Esophagus muscularis mucosa (tissue), 4 donors: Measurements from ENCODE around the gene KRTAP10-3. TPM values are rescaled to one million over a fixed set of nuclear protein-coding genes. Genes with fewer than 3 reads are reported as not detected.
A peak's percentile ranks its signal among the peaks of the same experiment; 100 is the strongest.

Experiments
- DNase-seq: peaks from one replicate; pipeline ENCODE4 v3.0.0-alpha.2; 2017; ENCODE audit errors: extremely low spot score
- H3K27ac ChIP-seq, 4 donors: fragments of 200-600 bp; sonication (generic); replicated peaks in 1 of 4; 1 replicate in 3 of 4; 2 replicates in 1 of 4; pipeline ENCODE4 v1.5.1; 2016 to 2019; ENCODE audit warnings: mild to moderate bottlenecking in 1 of 4
- H3K27me3 ChIP-seq, 4 donors: fragments of 200-600 bp; sonication (generic); one replicate each; pipeline versions ENCODE4 v1.5.1 to v1.6.0; 2016 to 2019
- H3K36me3 ChIP-seq, 4 donors: fragments of 200-600 bp; sonication (generic); one replicate each; pipeline ENCODE4 v1.5.1; 2016 to 2019
- H3K4me1 ChIP-seq, 4 donors: fragments of 200-600 bp; sonication (generic); one replicate each; pipeline ENCODE4 v1.5.1; 2016 to 2019
- H3K4me3 ChIP-seq, 4 donors: fragments of 200-600 bp; sonication (generic); 1 replicate in 2 of 4; 2 replicates in 2 of 4; pipeline ENCODE4 v1.5.1; 2016 to 2019; ENCODE audit warnings: mild to moderate bottlenecking in 4 of 4, moderate library complexity in 1 of 4
- H3K9me3 ChIP-seq, 4 donors: fragments of 200-600 bp; sonication (generic); 1 replicate in 3 of 4; 2 replicates in 1 of 4; pipeline ENCODE4 v1.5.1; 2016 to 2019
- EP300 ChIP-seq: sonication (generic); formaldehyde crosslinking; IDR thresholded peaks from one replicate; pipeline ENCODE4 v1.6.1; 2017; ENCODE audit warnings: antibody characterized with exemption
- POLR2A ChIP-seq: fragments of 450-650 bp; IDR thresholded peaks from one replicate; pipeline ENCODE4 v1.6.1; 2017; ENCODE audit warnings: antibody characterized with exemption, moderate library complexity, mild to moderate bottlenecking, low read depth
- POLR2AphosphoS5 ChIP-seq, 2 donors: sonication (generic); formaldehyde crosslinking; IDR thresholded peaks; one replicate each; pipeline ENCODE4 v1.6.1; 2017; ENCODE audit warnings: antibody characterized with exemption in 2 of 2
- WGBS: methylation state at CpG from one replicate; pipeline ENCODE4 v1.1.5; 2018; 5-methylcytosine and 5-hydroxymethylcytosine counted together
- intact Hi-C: fragments of 100-400 bp; cut with DNase I; formaldehyde crosslinking; loops from one replicate; pipeline ENCODE4 v1.15.1; 2023
- total RNA-seq, 4 donors: library from RNA; depleted of rRNA; stranded (reverse); fragments of >200 nt; gene quantifications; one replicate each; pipeline versions ENCODE4 v1.1.0 to v1.2.1, GENCODE V29; 2016
- TF ChIP-seq, protein P1 (sequence below), 3 experiments: fragments of 200-600 bp in 2 of 3; fragments of 450-650 bp in 1 of 3; sonication (generic) in 2 of 3; IDR thresholded peaks; one replicate each; pipeline ENCODE4 v1.5.1; 2017 to 2019; ENCODE audit warnings: antibody characterized with exemption in 3 of 3, mild to moderate bottlenecking in 2 of 3, moderate library complexity in 1 of 3

Gene KRTAP10-3
- total RNA-seq, 4 donors from 2014 or later = not detected

DNA sequence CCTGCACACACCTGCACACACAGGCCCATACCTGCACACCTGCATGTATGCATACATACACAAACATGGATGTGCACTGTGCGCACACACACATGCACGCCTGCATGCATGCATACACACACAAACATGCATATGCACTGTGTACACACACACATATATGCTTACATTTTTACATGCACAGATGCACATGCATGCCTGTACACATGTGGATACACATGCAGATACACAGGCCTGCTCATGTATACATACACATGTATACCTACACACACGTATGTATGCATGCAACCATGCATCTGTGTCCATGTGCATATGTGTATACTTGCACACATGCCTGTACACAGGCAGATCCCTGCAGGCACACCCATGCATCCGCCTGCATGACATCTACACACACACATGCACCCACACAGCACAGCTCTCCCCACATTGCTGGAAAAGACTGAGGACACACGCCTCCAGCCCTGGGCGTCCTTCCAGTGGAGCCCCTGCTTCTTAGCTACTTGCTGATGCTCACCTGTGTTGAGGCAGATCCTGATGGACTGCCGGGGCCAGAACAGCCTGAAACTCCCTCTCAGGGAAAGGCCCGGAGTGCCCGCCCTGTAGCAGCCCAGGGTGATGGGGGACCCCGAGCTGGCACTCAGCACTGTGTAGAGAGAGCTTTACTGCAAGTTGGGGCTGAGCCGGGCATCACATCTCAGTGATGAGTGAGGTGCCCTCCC lies 47.2 kb downstream of the KRTAP10-3 start:
- intact Hi-C loops = loop anchor here (2.0 kb wide), 1 partner anchor 281 kb away; no protein-coding TSS in a partner anchor
- no peak overlapping the region for H3K27ac ChIP-seq
- no peaks in the 10 kb centered on the region for H3K9me3 ChIP-seq
- TF ChIP-seq EP300 = no peak
- TF ChIP-seq POLR2A = no peak
- TF ChIP-seq, protein P1, sequence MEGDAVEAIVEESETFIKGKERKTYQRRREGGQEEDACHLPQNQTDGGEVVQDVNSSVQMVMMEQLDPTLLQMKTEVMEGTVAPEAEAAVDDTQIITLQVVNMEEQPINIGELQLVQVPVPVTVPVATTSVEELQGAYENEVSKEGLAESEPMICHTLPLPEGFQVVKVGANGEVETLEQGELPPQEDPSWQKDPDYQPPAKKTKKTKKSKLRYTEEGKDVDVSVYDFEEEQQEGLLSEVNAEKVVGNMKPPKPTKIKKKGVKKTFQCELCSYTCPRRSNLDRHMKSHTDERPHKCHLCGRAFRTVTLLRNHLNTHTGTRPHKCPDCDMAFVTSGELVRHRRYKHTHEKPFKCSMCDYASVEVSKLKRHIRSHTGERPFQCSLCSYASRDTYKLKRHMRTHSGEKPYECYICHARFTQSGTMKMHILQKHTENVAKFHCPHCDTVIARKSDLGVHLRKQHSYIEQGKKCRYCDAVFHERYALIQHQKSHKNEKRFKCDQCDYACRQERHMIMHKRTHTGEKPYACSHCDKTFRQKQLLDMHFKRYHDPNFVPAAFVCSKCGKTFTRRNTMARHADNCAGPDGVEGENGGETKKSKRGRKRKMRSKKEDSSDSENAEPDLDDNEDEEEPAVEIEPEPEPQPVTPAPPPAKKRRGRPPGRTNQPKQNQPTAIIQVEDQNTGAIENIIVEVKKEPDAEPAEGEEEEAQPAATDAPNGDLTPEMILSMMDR (IDR thresholded peaks at IDR 0.05) = no peak
- no peak for TF ChIP-seq POLR2AphosphoS5 (IDR thresholded peaks at IDR 0.05)
- peaks cover 0 to 59% (median 0%) of the 10 kb centered on the region in 4 donors for H3K27me3 ChIP-seq
- H3K4me3 ChIP-seq = no peak overlapping the region
- peaks cover 7 to 10% (median 8%) of the 10 kb centered on the region in 4 donors for H3K4me1 ChIP-seq
- no peaks in the 10 kb centered on the region for H3K36me3 ChIP-seq
- WGBS = 86% methylated on average over 7 of the region's 11 CpGs
- DNase-seq = no peak

DNA sequence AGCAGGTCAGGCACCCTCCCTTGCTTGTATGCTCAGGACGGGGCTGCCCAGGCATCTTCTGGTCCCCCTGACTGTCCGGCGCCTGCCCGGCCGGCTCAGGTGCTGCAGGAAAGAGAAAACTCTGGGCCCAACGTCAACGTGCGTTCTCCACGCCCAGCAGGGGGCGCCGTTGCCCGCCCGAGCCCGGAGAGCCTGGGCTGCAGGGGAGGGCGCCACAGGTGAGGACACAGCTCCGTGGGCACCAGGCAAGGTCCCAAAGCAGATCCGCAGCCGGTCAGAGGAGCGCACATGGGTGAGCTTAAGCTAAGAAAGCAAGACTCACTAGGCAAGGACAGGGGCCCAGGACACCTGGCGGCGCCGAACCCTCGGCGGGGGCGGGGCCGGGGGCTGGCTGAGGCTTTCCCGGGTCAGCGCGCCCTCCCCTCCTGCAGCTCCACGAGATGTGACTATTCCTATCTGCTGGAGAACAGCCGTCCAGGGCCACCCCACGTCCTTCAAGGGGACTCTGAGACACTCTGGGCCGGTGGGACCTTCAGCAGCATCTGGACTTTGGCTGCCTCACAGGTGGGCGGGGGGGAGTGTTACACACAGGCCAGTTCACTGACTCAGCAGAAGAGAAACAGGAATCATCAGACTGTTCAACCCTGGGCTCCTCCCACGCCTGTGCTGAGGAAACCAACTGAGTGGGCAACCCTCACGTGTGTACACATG lies 47.9 kb downstream of the KRTAP10-3 start:
- intact Hi-C loops = loop anchor here (2.0 kb wide), 1 partner anchor 282 kb away; no protein-coding TSS in a partner anchor
- no peaks in the 10 kb centered on the region for H3K36me3 ChIP-seq
- TF ChIP-seq EP300 = no peak
- TF ChIP-seq, protein P1 (IDR thresholded peaks at IDR 0.05) = peak; percentile 70 to 75 (median 71)
- peak in 1 of 2 donors; percentile 22 for TF ChIP-seq POLR2AphosphoS5 (IDR thresholded peaks at IDR 0.05)
- H3K4me1 ChIP-seq = peaks cover 7 to 10% (median 8%) of the 10 kb centered on the region in 4 donors
- no peak for DNase-seq
- peaks cover 0 to 64% (median 0%) of the 10 kb centered on the region in 4 donors for H3K27me3 ChIP-seq
- H3K27ac ChIP-seq = no peak overlapping the region
- H3K4me3 ChIP-seq = peak overlapping the region in 2 of 4 donors; percentile 7 to 16
- 21% methylated on average over 16 of the region's 36 CpGs for WGBS
- no peaks in the 10 kb centered on the region for H3K9me3 ChIP-seq

DNA sequence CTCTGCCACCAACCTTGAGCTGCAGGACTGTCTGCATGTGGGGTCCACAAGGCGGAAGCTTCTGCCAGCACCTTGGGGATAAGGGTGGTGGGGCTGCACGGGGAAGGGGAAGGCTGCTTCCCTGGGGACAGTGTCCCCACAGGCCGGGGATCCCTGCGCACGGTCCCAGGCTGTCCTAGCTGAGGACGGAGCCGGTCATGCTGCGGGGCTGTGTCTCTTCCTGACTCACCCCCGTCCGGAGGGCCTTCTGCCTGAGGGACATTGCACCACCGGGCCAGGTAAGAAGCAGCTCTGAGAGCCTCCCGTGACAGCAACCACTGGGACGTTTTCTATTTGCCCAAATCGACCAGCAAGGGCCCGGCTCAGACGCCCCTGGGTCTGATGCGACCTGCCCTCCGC lies 48.5 kb downstream of the KRTAP10-3 start:
- H3K9me3 ChIP-seq = no peaks in the 10 kb centered on the region
- intact Hi-C loops = loop anchor here (2.0 kb wide), 1 partner anchor 283 kb away; no protein-coding TSS in a partner anchor
- peaks cover 7 to 10% (median 8%) of the 10 kb centered on the region in 4 donors for H3K4me1 ChIP-seq
- DNase-seq = no peak
- TF ChIP-seq, protein P1 (IDR thresholded peaks at IDR 0.05) = no peak
- TF ChIP-seq POLR2AphosphoS5 (IDR thresholded peaks at IDR 0.05) = no peak
- no peak for TF ChIP-seq EP300
- no peak for TF ChIP-seq POLR2A
- H3K27me3 ChIP-seq = peaks cover 0 to 69% (median 0%) of the 10 kb centered on the region in 4 donors
- H3K4me3 ChIP-seq = no peak overlapping the region
- H3K27ac ChIP-seq = no peak overlapping the region
- no peaks in the 10 kb centered on the region for H3K36me3 ChIP-seq
- 69% methylated on average over 17 of the region's 18 CpGs for WGBS

DNA sequence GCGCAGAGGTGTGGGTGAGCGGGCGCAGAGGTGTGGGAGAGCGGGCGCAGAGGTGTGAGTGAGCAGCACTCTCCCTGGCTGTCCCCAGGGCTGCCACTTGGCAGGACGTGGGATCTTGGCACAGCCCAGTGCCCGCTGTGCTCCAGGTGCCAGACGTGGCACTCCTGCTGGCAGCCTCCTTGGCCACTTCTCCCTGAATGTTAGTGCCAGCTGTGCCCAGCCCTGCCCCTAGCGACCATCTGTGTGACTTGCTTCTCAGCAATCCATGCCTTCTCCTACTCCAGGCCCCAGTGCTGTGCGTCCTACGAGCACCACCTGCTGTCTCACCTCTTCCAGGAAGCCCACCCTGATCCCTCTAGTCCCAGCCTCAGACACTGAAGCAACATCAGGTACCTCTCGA lies 49.1 kb downstream of the KRTAP10-3 start:
- peaks cover 7 to 10% (median 8%) of the 10 kb centered on the region in 4 donors for H3K4me1 ChIP-seq
- no peak overlapping the region for H3K4me3 ChIP-seq
- no peak overlapping the region for H3K27ac ChIP-seq
- DNase-seq = no peak
- no peaks in the 10 kb centered on the region for H3K36me3 ChIP-seq
- H3K9me3 ChIP-seq = no peaks in the 10 kb centered on the region
- peaks cover 0 to 69% (median 0%) of the 10 kb centered on the region in 4 donors for H3K27me3 ChIP-seq
- WGBS = 79% methylated on average over 12 of the region's 12 CpGs
- no peak for TF ChIP-seq EP300
- TF ChIP-seq POLR2AphosphoS5 (IDR thresholded peaks at IDR 0.05) = no peak
- TF ChIP-seq, protein P1 (IDR thresholded peaks at IDR 0.05) = no peak
- intact Hi-C loops = no loop called here
